ENCODE measurements around the gene ORMDL3.
A peak's percentile ranks its signal among the peaks of the same experiment; 100 is the strongest.

ORMDL3 gene

GRCh38 chr17:39927101-39927928 is at the start of gene ORMDL3, which contains the start of gene LRRC3C:
Gene ORMDL3 (minus strand): TSS chr17:39927601. CDS start chr17:39924203, 3,398 bp downstream.
Gene LRRC3C (plus strand): TSS chr17:39927732. CDS start chr17:39941524, 13,792 bp downstream.
- DNase-seq: peak; percentile 87

- DNase-seq: no peak
Measured at GRCh38 chr17:39975801-39976200, 48.4 kb upstream of the ORMDL3 start.

DNA sequence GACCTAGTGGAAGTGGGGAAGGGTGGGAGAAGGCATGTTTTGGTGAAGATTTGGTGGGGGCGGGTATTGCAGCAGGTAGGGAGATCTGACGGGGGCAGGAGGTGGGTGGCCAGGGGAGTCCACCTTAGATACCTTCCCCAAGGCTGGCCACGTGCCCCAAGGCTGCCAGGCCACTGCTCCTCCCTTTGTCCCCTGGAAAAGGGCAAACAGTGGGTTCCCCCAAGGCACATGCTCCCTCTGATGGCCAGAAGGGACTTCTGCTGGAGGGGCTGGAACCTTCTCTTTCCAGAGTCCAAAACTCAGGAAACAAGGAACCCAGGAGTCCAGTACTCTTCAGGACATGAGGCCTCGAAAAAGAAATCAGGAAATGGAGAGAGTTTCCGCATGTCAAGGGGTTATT is 47.0 kb upstream of the ORMDL3 start:
- no peak for DNase-seq

DNA sequence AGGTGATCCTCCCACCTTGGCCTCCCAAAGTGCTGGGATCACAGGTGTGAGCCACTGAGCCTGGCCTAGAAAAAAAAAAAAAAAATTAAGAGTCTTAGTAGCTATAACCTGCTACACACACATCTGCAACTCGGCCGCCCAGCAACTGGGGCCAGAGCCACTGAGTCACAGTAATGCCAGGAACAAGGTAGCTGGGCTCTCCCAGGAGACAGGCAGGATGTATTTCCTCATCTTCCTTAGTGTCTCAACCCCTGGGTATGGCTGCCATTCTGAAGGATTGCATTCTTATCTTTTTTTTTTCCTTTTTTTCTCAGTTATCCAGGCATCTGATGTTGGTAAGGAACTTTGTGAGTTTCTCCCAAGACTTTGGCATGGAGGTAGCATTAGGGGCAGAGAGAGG is 46.1 kb upstream of the ORMDL3 start:
- no peak for DNase-seq

DNA sequence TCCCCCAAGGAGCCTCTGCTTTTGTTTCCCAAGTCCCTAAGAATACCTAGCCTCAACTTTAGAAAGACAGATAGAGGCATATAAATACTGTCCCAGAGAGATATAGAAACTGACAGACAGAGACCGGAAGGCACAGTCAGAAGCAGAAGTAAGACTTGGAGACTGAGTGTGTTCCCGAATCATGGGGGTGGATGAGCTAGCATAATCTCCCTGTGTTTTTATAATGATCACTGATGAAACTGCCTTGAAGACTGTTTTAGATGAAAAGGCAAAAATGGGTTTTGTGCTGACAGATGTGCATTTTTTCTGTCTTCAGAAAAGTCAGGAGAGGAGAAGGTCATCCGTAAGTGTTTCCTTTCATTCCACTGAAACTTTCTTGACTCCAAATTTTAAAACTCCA is 44.9 kb upstream of the ORMDL3 start:
- no peak for DNase-seq

DNA sequence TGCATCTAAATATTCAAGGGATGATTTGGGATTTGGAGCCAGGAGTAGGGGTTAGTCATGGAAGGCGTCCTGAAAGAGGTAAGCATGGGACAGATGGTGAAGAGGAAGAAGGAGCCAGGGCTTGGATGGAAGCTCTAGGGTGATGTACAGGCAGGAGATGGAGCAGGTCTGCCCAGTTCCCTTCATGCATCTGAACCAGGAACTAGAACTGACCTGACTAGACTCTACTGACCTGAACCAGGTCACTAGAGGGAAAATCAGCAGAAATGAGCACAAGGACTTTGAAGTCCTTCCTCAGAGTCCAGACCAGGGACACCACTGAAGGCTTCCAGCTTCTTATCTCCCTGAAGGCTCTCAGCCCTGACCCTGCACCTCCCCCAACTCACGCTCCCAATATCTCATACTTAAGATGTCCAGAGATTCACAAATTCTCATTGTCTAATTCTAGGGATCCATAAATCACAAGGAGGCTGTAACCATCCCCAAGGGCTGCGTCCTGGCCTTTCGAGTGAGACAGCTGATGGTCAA is 43.7 kb upstream of the ORMDL3 start:
- DNase-seq: no peak

DNA sequence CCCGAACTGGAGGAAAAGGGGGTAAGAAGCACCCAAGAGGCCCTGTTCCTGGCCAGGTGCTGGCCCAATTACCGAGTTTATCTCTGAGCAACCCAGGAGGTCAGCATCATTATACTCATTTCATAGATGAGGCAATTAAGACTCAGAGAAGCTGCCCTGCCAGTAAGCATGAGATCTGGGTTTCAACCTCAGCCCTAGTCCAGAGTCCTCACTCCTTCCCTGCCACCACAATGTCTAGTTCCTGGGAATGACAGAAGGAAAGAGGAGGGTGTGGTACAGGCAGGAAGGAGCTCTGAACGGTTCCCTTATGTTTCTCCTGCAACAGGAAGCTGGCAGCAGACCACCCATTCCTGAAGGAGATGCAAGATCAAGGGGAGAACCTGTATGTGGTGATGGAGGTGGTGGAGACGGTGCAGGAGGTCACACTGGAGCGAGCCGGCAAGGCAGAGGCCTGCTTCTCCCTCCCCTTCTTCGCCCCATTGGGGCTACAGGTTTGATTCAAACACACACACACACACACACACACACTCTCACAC is 42.8 kb upstream of the ORMDL3 start:
- no peak for DNase-seq

- DNase-seq: no peak
Measured at GRCh38 chr17:39969375-39969774, 42.0 kb upstream of the ORMDL3 start.

DNA sequence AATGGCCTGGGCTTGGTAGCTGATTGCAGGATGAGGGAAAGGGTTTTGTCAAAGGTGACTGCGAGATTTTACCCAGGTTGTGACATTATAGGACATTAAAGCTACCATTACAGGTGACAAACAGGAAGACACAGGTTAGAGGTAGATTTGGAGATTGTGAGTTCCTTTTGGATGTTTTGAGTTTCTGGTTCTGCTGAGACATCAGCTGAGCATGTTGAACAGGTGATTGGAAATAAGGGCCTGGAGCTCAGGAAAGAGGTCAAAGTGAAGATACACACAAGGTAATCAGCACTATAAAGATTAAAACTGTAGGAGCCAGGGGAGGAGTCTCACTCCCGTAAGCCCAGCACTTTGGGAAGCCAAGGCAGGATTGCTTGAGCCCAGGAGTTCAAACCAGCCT is 41.4 kb upstream of the ORMDL3 start:
- DNase-seq: no peak

DNA sequence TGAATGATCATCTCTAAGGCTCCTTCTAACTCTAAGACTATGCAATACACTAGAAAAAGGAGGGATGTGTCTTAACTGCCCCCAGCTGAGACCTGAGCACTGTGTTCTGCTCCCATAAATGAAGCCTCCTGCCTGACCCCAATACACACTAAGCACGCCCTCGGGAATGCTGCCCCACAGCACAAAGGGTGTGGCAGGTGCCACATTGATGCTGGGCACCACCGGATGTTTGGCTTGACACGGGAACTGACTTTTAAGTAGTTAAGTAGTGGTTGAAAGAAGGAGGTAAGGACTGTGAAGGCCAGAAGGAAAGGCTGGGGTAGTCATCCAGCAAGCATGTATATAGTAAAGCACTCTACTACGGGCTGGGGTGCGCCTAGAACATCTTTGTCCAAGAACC is 39.4 kb upstream of the ORMDL3 start:
- no peak for DNase-seq

DNA sequence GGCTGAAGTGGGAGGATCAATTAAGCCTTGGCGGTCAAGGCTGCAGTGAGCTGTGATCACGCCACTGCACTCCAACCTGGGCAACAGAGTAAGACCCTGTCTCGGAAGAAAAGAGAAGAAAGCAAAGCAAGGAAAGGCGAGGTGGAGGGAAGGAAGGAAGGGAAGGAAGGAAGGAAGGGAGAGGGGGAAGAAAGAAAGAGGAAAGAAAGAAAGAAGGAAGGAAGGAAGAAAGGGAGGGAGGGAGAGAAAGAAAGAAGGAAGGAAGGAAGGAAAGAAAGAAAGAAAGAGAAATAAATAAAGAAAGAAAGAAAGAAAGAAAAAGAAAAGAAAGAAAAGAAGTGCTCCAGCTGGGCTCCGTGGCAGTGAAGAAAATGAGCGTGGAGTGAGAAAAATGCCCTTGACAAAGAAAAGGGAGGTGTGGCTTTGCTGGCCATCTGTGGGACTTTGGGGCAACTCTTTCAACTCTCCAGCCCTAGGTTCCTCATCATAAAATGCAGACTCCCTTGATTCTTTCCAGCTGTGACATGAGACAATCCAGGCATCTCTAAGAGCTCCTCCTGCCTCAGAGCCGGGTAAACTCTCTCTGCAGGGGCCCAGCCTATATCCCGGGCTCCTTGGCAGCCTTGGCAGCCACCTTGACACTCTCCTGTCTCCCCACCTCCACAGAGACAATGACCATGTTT is 37.8 kb upstream of the ORMDL3 start:
- no peak for DNase-seq

DNA sequence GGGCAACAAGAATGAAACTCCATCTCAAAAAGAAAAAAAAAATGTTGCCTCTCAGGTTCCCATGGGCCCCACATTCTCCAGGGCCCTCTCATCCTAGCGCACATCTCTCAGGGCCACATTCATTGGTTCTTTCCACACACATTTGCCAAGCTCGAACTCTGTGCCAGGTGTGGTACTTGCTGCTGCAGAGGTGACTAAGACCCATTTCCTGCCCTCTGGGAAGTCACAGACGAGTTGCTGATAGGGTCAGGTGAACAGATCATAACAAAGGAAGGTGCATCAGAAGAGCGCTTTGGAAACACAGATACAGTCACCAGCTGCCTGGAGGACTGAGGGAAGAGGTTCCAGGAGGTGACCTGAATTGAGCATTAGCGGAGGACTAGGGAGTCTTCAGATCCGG is 36.4 kb upstream of the ORMDL3 start:
- DNase-seq: no peak

DNA sequence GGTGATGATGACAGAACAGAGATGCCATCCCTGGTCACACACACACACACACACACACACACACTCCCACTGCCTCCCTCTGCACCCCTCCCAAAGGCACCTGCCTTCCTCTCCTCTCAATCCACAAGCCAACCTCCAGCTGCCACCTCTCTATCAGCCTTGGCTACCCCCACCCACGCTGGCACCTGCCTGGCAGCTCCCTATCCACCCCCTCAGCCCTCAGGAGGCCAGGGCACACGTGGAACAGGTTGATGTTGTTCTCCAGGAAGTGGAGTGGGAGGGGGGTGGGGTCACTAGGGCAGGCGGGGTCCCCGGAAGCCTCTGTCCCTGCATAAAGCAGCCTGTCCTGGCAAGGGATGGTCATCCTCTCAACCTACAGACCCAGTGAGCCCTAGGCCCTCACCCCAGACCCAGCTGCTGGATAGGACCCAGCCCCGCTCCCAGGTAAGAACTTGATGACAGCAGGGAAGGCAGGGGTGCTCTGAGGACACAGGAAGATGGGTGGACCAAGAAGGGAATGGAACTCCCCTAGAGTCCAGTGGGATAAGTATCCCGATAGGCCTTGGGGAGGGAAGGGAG is 35.3 kb upstream of the ORMDL3 start, which contains the start of gene GSDMA:
Gene GSDMA (plus strand): TSS at position 363 of the 579 bp plus-strand sequence. CDS start 2,684 bp downstream, outside the sequence.
- DNase-seq: no peak

DNA sequence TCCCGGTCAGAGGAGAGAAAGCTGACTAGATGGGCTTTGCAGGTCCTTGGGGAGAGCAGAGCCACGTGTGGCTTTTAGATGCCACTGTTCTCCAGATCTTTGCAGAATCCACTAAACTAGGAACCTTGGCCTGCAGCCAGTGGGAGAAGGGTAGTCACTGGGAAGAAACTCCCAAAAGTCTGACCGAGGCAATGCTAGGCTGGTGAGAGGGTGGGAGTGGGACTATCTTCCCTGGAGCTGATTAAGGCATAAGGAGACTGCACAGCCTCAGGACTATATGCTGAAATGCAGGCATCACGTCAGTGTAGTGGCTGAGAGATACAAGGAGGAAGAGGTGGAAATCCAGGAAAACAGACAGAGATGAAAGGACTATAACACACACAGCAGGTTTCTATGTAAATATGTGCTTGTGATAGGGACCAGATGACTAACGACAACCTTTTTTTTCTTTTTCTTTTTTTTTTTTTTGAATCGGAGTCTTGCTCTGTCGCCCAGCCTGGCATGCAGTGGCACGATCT is 33.2 kb upstream of the ORMDL3 start:
- no peak for DNase-seq

DNA sequence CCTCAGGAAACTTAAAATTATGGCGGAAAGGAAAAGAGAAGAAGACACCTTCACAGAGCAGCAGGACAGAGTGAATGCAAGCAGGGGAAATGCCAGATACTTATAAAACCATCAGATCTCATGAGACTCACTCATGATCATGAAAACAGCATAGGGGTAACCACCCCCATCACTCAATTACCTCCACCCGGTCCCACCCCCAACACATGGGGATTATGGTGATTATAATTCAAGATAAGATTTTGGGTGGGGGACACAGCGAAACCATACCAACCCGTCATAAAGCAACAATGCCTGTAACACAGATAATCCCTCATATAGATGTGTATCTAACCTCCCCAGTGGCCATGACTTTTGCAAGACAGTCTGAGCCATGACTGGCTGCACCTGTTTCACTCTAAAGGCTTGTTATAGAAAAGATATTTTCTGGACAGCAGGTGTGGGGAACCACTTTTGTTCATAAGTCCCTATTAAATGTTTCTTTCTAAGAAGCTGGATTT is 28.4 kb upstream of the ORMDL3 start:
- no peak for DNase-seq

DNA sequence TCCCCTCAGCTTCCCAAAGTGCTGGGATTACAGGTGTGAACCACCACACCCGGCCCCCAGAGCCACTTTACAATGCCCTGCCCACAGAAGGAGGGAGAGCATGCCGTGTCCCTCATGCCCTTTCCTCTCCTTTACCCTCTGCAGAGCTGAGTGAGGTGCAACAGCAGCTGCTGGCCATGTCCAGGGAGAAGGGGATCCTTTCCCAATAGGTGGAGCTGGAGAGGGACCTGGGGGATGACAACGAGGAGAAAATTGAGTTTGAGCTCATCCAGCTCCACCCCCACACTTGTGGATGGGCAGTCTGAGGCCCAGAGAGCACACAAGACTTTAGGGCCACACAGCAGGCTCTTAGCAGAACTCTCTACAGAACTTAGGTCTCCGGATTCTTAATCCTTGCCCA is 27.5 kb upstream of the ORMDL3 start:
- no peak for DNase-seq

- DNase-seq: no peak
Measured at GRCh38 chr17:39953471-39953888, 26.1 kb upstream of the ORMDL3 start.

DNA sequence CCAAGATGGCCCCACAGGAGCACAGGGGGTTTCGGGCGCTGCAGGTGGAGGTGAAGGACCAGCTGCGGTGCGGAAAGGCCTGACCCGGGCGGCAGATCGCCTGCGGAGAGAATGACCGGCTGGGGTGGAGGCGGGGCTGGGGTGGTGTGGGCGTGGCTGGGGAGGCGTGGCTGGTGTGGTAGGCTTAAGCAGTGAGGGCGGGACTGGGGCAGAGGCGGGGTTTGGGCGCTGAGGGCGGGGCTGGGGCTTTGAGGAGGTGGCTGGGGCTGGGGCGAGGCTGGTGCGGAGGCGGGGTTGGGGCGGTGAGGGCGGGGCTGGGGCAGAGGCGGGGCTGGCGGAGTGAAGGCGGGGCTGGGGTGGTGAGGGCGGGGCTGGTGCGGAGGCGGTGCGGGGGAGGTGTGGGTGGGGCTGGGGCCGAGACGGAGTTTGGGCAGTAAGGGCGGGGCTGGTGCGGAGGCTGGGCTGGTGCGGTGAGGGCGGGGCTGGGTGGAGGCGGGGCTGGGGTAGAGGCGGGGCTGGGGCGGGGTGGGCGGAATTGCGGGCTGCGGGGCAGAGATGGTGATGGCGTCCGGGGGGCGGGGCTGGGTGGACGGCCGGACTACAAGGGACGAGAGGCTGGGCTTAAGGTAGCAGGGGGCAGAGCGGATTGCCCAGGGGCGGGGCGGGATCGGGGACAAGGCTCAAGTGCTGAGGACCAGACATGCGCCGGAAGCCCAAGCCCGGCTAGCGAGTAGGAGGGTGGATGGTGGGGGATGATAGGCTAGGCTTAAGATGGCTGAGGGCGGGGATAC is 25.5 kb upstream of the ORMDL3 start:
- DNase-seq: peak; percentile 82

DNA sequence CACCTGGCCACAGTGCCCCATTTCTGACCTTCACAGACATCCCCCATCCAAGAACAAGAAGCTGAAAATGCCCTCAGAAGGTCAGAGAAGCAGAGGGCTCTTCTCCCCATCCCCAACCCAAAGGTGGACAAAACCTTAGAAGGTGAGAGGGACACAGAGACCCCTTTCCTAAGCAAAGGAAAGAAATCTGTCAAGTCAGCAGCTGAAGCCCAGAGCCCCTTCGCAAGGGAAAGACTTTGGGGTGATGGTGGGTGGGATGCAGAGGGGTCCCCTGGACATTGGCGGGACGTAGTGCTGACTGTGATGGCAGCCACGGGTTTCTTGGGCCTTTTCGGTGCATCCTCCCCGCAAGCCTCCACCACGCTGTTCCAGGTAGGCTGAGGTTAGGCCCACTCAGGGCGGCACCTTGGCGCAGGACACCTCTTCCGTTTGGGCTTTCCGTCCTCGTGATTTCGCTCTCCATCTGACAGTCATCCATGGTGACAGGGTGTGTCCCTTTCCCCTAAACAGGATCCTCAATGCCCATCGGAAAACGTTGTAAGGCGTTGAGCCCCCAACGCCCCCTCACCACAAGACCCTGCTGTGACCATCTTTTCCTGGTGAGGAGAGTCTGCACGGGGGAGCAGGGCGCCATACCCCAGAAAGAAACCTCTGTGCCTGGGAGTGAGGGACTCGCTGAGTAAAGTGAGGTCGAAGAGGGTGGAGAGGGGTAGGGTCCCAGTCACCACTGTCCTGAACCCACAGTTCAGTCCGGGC is 24.7 kb upstream of the ORMDL3 start:
- DNase-seq: no peak

DNA sequence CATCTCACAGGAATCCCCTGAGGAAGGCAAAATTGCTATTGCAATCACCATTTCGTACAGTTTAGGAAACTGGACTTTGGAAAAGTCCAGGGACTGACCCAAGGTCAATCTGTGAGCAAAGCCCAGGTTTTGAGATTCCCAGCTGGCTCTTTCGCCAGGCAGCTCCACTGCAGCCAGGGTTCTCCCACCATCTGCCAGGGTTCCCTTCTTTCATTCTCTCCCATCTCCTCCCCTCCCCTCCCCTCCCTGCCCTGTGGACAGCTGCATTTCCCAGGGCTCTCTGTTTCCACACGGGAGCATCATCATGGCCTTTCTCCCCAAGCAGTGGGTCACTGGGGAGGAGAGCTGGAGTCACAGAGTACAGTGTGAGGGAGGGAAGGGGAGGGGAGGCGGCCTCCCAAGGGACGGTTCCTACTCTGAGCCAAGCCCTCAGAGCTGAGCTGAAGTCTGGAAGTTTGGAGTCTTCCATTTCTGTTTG is 23.5 kb upstream of the ORMDL3 start:
- peak; percentile 29 for DNase-seq

DNA sequence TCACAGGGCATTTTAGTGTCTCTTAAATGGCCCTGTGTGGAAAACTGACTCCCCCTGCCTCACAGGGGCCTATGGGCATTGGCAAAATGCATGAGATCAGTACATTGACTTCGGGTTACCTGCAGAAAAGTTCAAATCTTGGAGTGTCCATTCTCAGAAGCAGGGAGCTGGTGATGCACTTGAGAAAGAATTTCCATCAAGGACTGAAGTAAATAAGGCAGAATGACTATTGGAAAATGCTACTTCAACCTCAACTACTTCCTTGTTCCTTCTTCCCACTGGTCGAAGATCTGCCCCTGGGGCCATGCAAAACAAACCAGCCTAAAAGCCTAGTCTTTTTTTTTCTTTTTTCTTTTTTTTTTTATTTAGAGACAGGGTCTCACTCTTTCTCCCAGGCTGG is 21.6 kb upstream of the ORMDL3 start:
- no peak for DNase-seq
